Liver (tissue), 9 donors: Measurements from ENCODE around the gene LEF1. TPM values are rescaled to one million over a fixed set of nuclear protein-coding genes. Genes with fewer than 3 reads are reported as not detected.

Experiments
- DNase-seq: peaks from one replicate; pipeline ENCODE4 v3.0.0-alpha.2; 2017; ENCODE audit warnings: low spot score
- H3K27ac ChIP-seq, 2 donors: one replicate each; pipeline ENCODE4 v1.7.0; 2013; ENCODE audit warnings: inconsistent platforms in 2 of 2, low read length in 2 of 2, control low read depth in 1 of 2, low read depth in 1 of 2, mild to moderate bottlenecking in 1 of 2
- H3K27me3 ChIP-seq, 4 donors: one replicate each; pipeline versions ENCODE4 v1.6.1 to v1.7.0; 2013; ENCODE audit warnings: low read length in 3 of 4, inconsistent platforms in 1 of 4, mild to moderate bottlenecking in 1 of 4, moderate library complexity in 1 of 4; ENCODE audit not compliant: control insufficient read depth in 4 of 4, insufficient read depth in 4 of 4
- H3K36me3 ChIP-seq, 4 donors: one replicate each; pipeline versions ENCODE4 v1.6.1 to v1.7.0; 2013; ENCODE audit warnings: low read length in 3 of 4, mild to moderate bottlenecking in 3 of 4, low read depth in 1 of 4, moderate library complexity in 1 of 4; ENCODE audit not compliant: control insufficient read depth in 4 of 4, insufficient read depth in 3 of 4
- H3K4me1 ChIP-seq, 4 donors: one replicate each; pipeline versions ENCODE4 v1.6.1 to v1.7.0; 2013; ENCODE audit warnings: low read length in 3 of 4, mild to moderate bottlenecking in 3 of 4, moderate library complexity in 1 of 4; ENCODE audit not compliant: control insufficient read depth in 4 of 4, insufficient read depth in 4 of 4
- H3K4me3 ChIP-seq, 3 donors: one replicate each; pipeline versions ENCODE4 v1.6.1 to v1.7.0; 2013; ENCODE audit warnings: low read length in 3 of 3, control low read depth in 1 of 3, low read depth in 1 of 3, mild to moderate bottlenecking in 1 of 3
- H3K9ac ChIP-seq, 2 donors: one replicate each; pipeline ENCODE4 v1.7.0; 2013; ENCODE audit warnings: low read length in 2 of 2, mild to moderate bottlenecking in 2 of 2, moderate library complexity in 2 of 2, control low read depth in 1 of 2, low read depth in 1 of 2
- H3K9me3 ChIP-seq, 4 donors: one replicate each; pipeline versions ENCODE4 v1.6.1 to v1.7.0; 2013; ENCODE audit warnings: low read length in 3 of 4; ENCODE audit not compliant: control insufficient read depth in 4 of 4
- ATF3 ChIP-seq: IDR thresholded peaks from 2 replicates; pipeline ENCODE4 v1.6.1; 2016; ENCODE audit warnings: antibody characterized with exemption
- CTCF ChIP-seq: fragments of 150-350 bp; IDR thresholded peaks from 2 replicates; pipeline ENCODE4 v1.5.1; 2017; ENCODE audit warnings: improper control_type of control experiment, low read depth, low read length; ENCODE audit not compliant: missing input control
- EGR1 ChIP-seq, 2 donors: IDR thresholded peaks; 2 replicates each; pipeline ENCODE4 v1.6.1; 2016 to 2018; ENCODE audit warnings: antibody characterized with exemption in 2 of 2, low read depth in 2 of 2
- FOXA1 ChIP-seq: IDR thresholded peaks from 2 replicates; pipeline ENCODE4 v1.6.1; 2016; ENCODE audit warnings: antibody characterized with exemption
- FOXA2 ChIP-seq: IDR thresholded peaks from 2 replicates; pipeline ENCODE4 v1.6.1; 2016; ENCODE audit warnings: antibody characterized with exemption
- GABPA ChIP-seq, 2 donors: IDR thresholded peaks in 1 of 2; conservative IDR thresholded peaks in 1 of 2; 2 replicates each; pipeline ENCODE4 v1.6.1; 2016; ENCODE audit warnings: antibody characterized with exemption in 2 of 2, mild to moderate bottlenecking in 1 of 2, moderate library complexity in 1 of 2
- HNF4A ChIP-seq, 2 donors: conservative IDR thresholded peaks; 2 replicates each; pipeline ENCODE4 v1.6.1; 2016; ENCODE audit warnings: antibody characterized with exemption in 2 of 2, mild to moderate bottlenecking in 2 of 2
- HNF4G ChIP-seq: IDR thresholded peaks from 2 replicates; pipeline ENCODE4 v1.6.1; 2016; ENCODE audit warnings: antibody characterized with exemption
- JUND ChIP-seq, 2 donors: IDR thresholded peaks; 2 replicates each; pipeline ENCODE4 v1.6.1; 2016; ENCODE audit warnings: antibody characterized with exemption in 2 of 2
- MAX ChIP-seq: IDR thresholded peaks from 2 replicates; pipeline ENCODE4 v1.6.1; 2016; ENCODE audit warnings: antibody characterized with exemption
- NR2F2 ChIP-seq: IDR thresholded peaks from 2 replicates; pipeline ENCODE4 v1.6.1; 2016; ENCODE audit warnings: antibody characterized with exemption
- RAD21 ChIP-seq, 2 donors: IDR thresholded peaks; 2 replicates each; pipeline ENCODE4 v1.6.1; 2016; ENCODE audit warnings: antibody characterized with exemption in 2 of 2, mild to moderate bottlenecking in 2 of 2
- REST ChIP-seq: IDR thresholded peaks from 2 replicates; pipeline ENCODE4 v1.6.1; 2016; ENCODE audit warnings: antibody characterized with exemption, mild to moderate bottlenecking
- RXRA ChIP-seq, 2 donors: IDR thresholded peaks; 2 replicates each; pipeline ENCODE4 v1.6.1; 2017 to 2018; ENCODE audit warnings: antibody characterized with exemption in 2 of 2, mild to moderate bottlenecking in 1 of 2
- SP1 ChIP-seq: IDR thresholded peaks from 2 replicates; pipeline ENCODE4 v1.6.1; 2018; ENCODE audit warnings: antibody characterized with exemption, mild to moderate bottlenecking
- TAF1 ChIP-seq: conservative IDR thresholded peaks from 2 replicates; pipeline ENCODE4 v1.6.1; 2016; ENCODE audit warnings: antibody characterized with exemption, mild to moderate bottlenecking
- YY1 ChIP-seq: IDR thresholded peaks from 2 replicates; pipeline ENCODE4 v1.6.1; 2016; ENCODE audit warnings: antibody characterized with exemption, mild to moderate bottlenecking
- ZBTB33 ChIP-seq: IDR thresholded peaks from 2 replicates; pipeline ENCODE4 v1.6.1; 2016; ENCODE audit warnings: antibody characterized with exemption
- WGBS: extraction: QIAGEN DNeasy Blood & Tissue Kit; methylation state at CpG from one replicate; pipeline ENCODE4 v1.1.7; 2013; 5-methylcytosine and 5-hydroxymethylcytosine counted together
- polyA plus RNA-seq, 2 donors: library from polyadenylated mRNA; stranded (reverse) in 1 of 2; unstranded in 1 of 2; fragments of 200-250 nt in 1 of 2; fragments of >200 nt in 1 of 2; fragmentation: Nextera tagmentation in 1 of 2; extraction: Ambion mirVana in 1 of 2; gene quantifications; one replicate each; pipeline versions ENCODE4 v1.2.1 to v1.2.3, GENCODE V29; 2013 to 2015
- total RNA-seq, 2 donors: library from RNA; depleted of rRNA; stranded (reverse); fragments of >200 nt; gene quantifications; one replicate each; pipeline ENCODE4 v1.2.3, GENCODE V29; 2014
- donor health status: healthy.
- donor health status: healthy.
- donor health status: healthy.
- donor health status: healthy.
- donor health status: healthy.

Gene LEF1
- total and polyA plus RNA-seq, 4 donors = 0.22 to 6.4 (median 0.46) TPM

- Histone ChIP-seq H3K36me3 (peaks cover 6 to 37% (median 33%) of the 10 kb centered on the region in 4 donors), H3K9ac (no peak overlapping the region), H3K27ac (no peak overlapping the region), H3K9me3 (no peaks in the 10 kb centered on the region), H3K27me3 (no peaks in the 10 kb centered on the region), H3K4me1 (no peaks in the 10 kb centered on the region), H3K4me3 (no peak overlapping the region)
- DNase-seq = no peak
- 93% methylated on average over 7 of the region's 7 CpGs for WGBS
- TF ChIP-seq GABPA (IDR thresholded peaks at IDR 0.05 in 1 of 2, conservative IDR thresholded peaks at IDR 0.05 in 1 of 2) = no peak
- TF ChIP-seq FOXA2 = no peak
- no peak for TF ChIP-seq ATF3
- no peak for TF ChIP-seq NR2F2
- TF ChIP-seq ZBTB33 = no peak
- no peak for TF ChIP-seq TAF1
- no peak for TF ChIP-seq MAX
- no peak for TF ChIP-seq CTCF
- no peak for TF ChIP-seq EGR1 (IDR thresholded peaks at IDR 0.05; ENCODE audit: low read depth in 2 of 2)
- no peak for TF ChIP-seq HNF4G
- no peak for TF ChIP-seq SP1
- no peak for TF ChIP-seq YY1
- no peak for TF ChIP-seq HNF4A (conservative IDR thresholded peaks at IDR 0.05)
- no peak for TF ChIP-seq JUND (IDR thresholded peaks at IDR 0.05)
These were observed 132.5 kb downstream of the LEF1 start for GRCh38 chr4:108036213-108036612.

GRCh38 chr4:108035691-108036090 is 133.0 kb downstream of the LEF1 start:
- Histone ChIP-seq H3K9ac (no peak overlapping the region), H3K27ac (no peak overlapping the region), H3K27me3 (no peaks in the 10 kb centered on the region), H3K36me3 (peaks cover 6 to 39% (median 36%) of the 10 kb centered on the region in 4 donors), H3K9me3 (no peaks in the 10 kb centered on the region), H3K4me3 (no peak overlapping the region), H3K4me1 (no peaks in the 10 kb centered on the region)
- TF ChIP-seq CTCF (no peak), RAD21 (IDR thresholded peaks at IDR 0.05) (no peak), ZBTB33 (no peak), RXRA (IDR thresholded peaks at IDR 0.05) (no peak), ATF3 (no peak), EGR1 (IDR thresholded peaks at IDR 0.05; ENCODE audit: low read depth in 2 of 2) (no peak), REST (no peak), GABPA (IDR thresholded peaks at IDR 0.05 in 1 of 2, conservative IDR thresholded peaks at IDR 0.05 in 1 of 2) (no peak), JUND (IDR thresholded peaks at IDR 0.05) (no peak), HNF4G (no peak), TAF1 (no peak), MAX (no peak), NR2F2 (no peak), FOXA1 (no peak), SP1 (no peak)
- 86% methylated on average over 6 of the region's 6 CpGs for WGBS
- no peak for DNase-seq
